Natural killer cell (primary cell): ENCODE results near the gene RAET1E. TPM values are rescaled to one million over a fixed set of nuclear protein-coding genes. Genes with fewer than 3 reads are reported as not detected.
A peak's percentile ranks its signal among the peaks of the same experiment; 100 is the strongest.
"Not testable (repeated sequence)": the region's sequence is repeated elsewhere in the genome, so short reads cannot be mapped to it uniquely, and the experiment has no call there.

Experiments used
- ATAC-seq, 3 donors: fragments of 150-1000 bp in 2 of 3; fragments of 200-7000 bp in 1 of 3; cut with Tn5 transposase; 1 replicate in 1 of 3; 2 replicates in 2 of 3; pipeline ENCODE4 v1.10.0; 2021; ENCODE audit warnings: mild to moderate bottlenecking in 2 of 3, moderate library complexity in 2 of 3
- DNase-seq, 2 donors: peaks; one replicate each; pipeline versions ENCODE4 v3.0.0 to v3.0.0-alpha.2; 2013 to 2021; ENCODE audit warnings: mixed read lengths in 1 of 2
- H3K27ac ChIP-seq: one replicate; pipeline ENCODE4 v1.5.1; 2013; ENCODE audit warnings: mild to moderate bottlenecking, low read length
- H3K27me3 ChIP-seq: one replicate; pipeline ENCODE4 v1.6.1; 2013; ENCODE audit warnings: low read length; ENCODE audit not compliant: control insufficient read depth, insufficient read depth
- H3K36me3 ChIP-seq: one replicate; pipeline ENCODE4 v1.6.1; 2013; ENCODE audit warnings: low read length; ENCODE audit not compliant: control insufficient read depth, insufficient read depth
- H3K4me1 ChIP-seq: one replicate; pipeline ENCODE4 v1.6.1; 2013; ENCODE audit warnings: low read length; ENCODE audit not compliant: control insufficient read depth, insufficient read depth
- H3K4me3 ChIP-seq: one replicate; pipeline ENCODE4 v1.5.1; 2013; ENCODE audit warnings: low read length
- H3K9me3 ChIP-seq: one replicate; pipeline ENCODE4 v1.6.1; 2013; ENCODE audit warnings: low read length; ENCODE audit not compliant: control insufficient read depth, insufficient read depth
- H3K27ac Mint-ChIP-seq, 2 donors: one replicate each; pipeline ENCODE4 v1.8.0; 2022; ENCODE audit warnings: mild to moderate bottlenecking in 2 of 2, mixed read lengths in 2 of 2, moderate library complexity in 1 of 2
- H3K27me3 Mint-ChIP-seq, 2 donors: one replicate each; pipeline ENCODE4 v1.8.0; 2022; ENCODE audit warnings: low read depth in 2 of 2, mixed read lengths in 2 of 2
- H3K36me3 Mint-ChIP-seq: one replicate; pipeline ENCODE4 v1.8.0; 2022; ENCODE audit warnings: mixed read lengths
- H3K4me1 Mint-ChIP-seq, 2 donors: one replicate each; pipeline ENCODE4 v1.8.0; 2022; ENCODE audit warnings: mixed read lengths in 2 of 2
- H3K4me3 Mint-ChIP-seq: one replicate; pipeline ENCODE4 v1.8.0; 2022; ENCODE audit warnings: mild to moderate bottlenecking, moderate library complexity, mixed read lengths
- H3K9me3 Mint-ChIP-seq, 2 donors: one replicate each; pipeline ENCODE4 v1.8.0; 2022; ENCODE audit warnings: mixed read lengths in 2 of 2
- WGBS: methylation state at CpG from one replicate; pipeline ENCODE4 v1.1.7; 2013; ENCODE audit warnings: missing lambda C conversion rate; ENCODE audit not compliant: insufficient coverage; 5-methylcytosine and 5-hydroxymethylcytosine counted together
- intact Hi-C: fragments of 100-400 bp; cut with micrococcal nuclease; formaldehyde crosslinking; loops from one replicate; pipeline ENCODE4 v1.14.2; 2022
- total RNA-seq, 4 donors: library from RNA; stranded (reverse); fragments of 120-200 nt in 1 of 4; gene quantifications; one replicate each; pipeline versions ENCODE4 v1.2.3 to v1.2.4, GENCODE V29; 2013 to 2022
- TF ChIP-seq, protein P1 (sequence below): fragments of 200-600 bp; IDR thresholded peaks from one replicate; pipeline ENCODE4 v1.8.0; 2022; ENCODE audit warnings: antibody characterized with exemption

RAET1E gene
- not detected for total RNA-seq
- total RNA-seq (2013): not detected

GRCh38 chr6:149897855-149898744 is at the start of gene RAET1E:
Gene RAET1E, minus strand, starts transcription at chr6:149898113. Its CDS starts 7,212 bp downstream, at chr6:149890901.
- H3K27me3 ChIP-seq: no peaks in the 10 kb centered on the region
- intact Hi-C loops: no loop called here
- Mint-ChIP-seq H3K4me3 (no peak within 1 kb of the TSS), H3K4me1 (peaks cover 0 to 6% of the 10 kb centered on the region in 2 donors), H3K9me3 (no peaks in the 10 kb centered on the region), H3K27me3 (peaks cover 15 to 16% of the 10 kb centered on the region in 2 donors), H3K36me3 (no peaks in the 10 kb centered on the region), H3K27ac (no peak within 1 kb of the TSS)
- no peak within 1 kb of the TSS for H3K4me3 ChIP-seq
- 85% methylated on average over 17 of the region's 17 CpGs for WGBS
- no peaks in the 10 kb centered on the region for H3K9me3 ChIP-seq
- H3K4me1 ChIP-seq: no peaks in the 10 kb centered on the region
- no peaks in the 10 kb centered on the region for H3K36me3 ChIP-seq
- TF ChIP-seq, protein P1, sequence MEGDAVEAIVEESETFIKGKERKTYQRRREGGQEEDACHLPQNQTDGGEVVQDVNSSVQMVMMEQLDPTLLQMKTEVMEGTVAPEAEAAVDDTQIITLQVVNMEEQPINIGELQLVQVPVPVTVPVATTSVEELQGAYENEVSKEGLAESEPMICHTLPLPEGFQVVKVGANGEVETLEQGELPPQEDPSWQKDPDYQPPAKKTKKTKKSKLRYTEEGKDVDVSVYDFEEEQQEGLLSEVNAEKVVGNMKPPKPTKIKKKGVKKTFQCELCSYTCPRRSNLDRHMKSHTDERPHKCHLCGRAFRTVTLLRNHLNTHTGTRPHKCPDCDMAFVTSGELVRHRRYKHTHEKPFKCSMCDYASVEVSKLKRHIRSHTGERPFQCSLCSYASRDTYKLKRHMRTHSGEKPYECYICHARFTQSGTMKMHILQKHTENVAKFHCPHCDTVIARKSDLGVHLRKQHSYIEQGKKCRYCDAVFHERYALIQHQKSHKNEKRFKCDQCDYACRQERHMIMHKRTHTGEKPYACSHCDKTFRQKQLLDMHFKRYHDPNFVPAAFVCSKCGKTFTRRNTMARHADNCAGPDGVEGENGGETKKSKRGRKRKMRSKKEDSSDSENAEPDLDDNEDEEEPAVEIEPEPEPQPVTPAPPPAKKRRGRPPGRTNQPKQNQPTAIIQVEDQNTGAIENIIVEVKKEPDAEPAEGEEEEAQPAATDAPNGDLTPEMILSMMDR: no peak
- no peak within 1 kb of the TSS for H3K27ac ChIP-seq
- DNase-seq (no peak), ATAC-seq (no peak)

GRCh38 chr6:149947533-149947932 is 49.6 kb upstream of the RAET1E start:
- intact Hi-C loops, H3K27ac Mint-ChIP-seq, H3K4me3 ChIP-seq, H3K4me3 Mint-ChIP-seq, H3K4me1 ChIP-seq, H3K27me3 ChIP-seq, DNase-seq, H3K9me3 ChIP-seq, H3K36me3 Mint-ChIP-seq, H3K4me1 Mint-ChIP-seq, ATAC-seq, H3K36me3 ChIP-seq, H3K27ac ChIP-seq, H3K9me3 Mint-ChIP-seq: not testable (repeated sequence)
- no CpG with 5 or more reads among the region's 1 CpG for WGBS
- H3K27me3 Mint-ChIP-seq: peaks cover 29 to 33% of the 10 kb centered on the region in 2 donors

- peaks cover 3 to 12% of the 10 kb centered on the region in 2 donors for H3K4me1 Mint-ChIP-seq
These were observed 48.7 kb upstream of the RAET1E start for GRCh38 chr6:149946631-149947030.

DNA sequence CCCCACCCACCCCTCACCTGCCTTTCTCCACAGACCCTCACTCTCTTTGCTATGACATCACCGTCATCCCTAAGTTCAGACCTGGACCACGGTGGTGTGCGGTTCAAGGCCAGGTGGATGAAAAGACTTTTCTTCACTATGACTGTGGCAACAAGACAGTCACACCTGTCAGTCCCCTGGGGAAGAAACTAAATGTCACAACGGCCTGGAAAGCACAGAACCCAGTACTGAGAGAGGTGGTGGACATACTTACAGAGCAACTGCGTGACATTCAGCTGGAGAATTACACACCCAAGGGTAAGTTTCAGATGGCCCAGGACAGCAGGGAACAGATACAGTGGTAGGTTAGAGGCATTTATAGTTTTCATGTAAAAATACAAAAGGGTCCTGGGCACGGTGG is 47.4 kb upstream of the RAET1E start:
- H3K27me3 ChIP-seq: peaks cover 13% of the 10 kb centered on the region
- H3K36me3 Mint-ChIP-seq, intact Hi-C loops, H3K27ac ChIP-seq, H3K27ac Mint-ChIP-seq, H3K9me3 Mint-ChIP-seq, H3K4me3 ChIP-seq, H3K9me3 ChIP-seq, ATAC-seq, H3K36me3 ChIP-seq, H3K4me3 Mint-ChIP-seq, DNase-seq: not testable (repeated sequence)
- Mint-ChIP-seq H3K27me3 (peaks cover 17 to 20% of the 10 kb centered on the region in 2 donors), H3K4me1 (peaks cover 5 to 15% of the 10 kb centered on the region in 2 donors)
- H3K4me1 ChIP-seq: peaks cover 21% of the 10 kb centered on the region
- 66% methylated on average over 3 of the region's 6 CpGs for WGBS

More at GRCh38 chr6:149946631-149947030, 48.7 kb upstream of the RAET1E start:
- H3K36me3 Mint-ChIP-seq, H3K9me3 Mint-ChIP-seq, H3K9me3 ChIP-seq, H3K36me3 ChIP-seq, H3K4me3 Mint-ChIP-seq, H3K4me3 ChIP-seq, DNase-seq, ATAC-seq, H3K27me3 ChIP-seq, H3K27ac ChIP-seq, intact Hi-C loops, H3K4me1 ChIP-seq, H3K27ac Mint-ChIP-seq: not testable (repeated sequence)
- WGBS: 69% methylated on average over 7 of the region's 7 CpGs
- H3K27me3 Mint-ChIP-seq: peaks cover 20 to 25% of the 10 kb centered on the region in 2 donors

- H3K9me3 ChIP-seq, H3K9me3 Mint-ChIP-seq, H3K36me3 Mint-ChIP-seq, H3K27ac ChIP-seq, H3K36me3 ChIP-seq, H3K4me3 ChIP-seq, ATAC-seq, intact Hi-C loops, DNase-seq: not testable (repeated sequence)
- 77% methylated on average over 4 of the region's 5 CpGs for WGBS
- Mint-ChIP-seq H3K4me1 (peaks cover 13 to 27% of the 10 kb centered on the region in 2 donors), H3K4me3 (peak overlapping the region; percentile 98), H3K27ac (peak overlapping the region in 1 of 2 donors; percentile 89), H3K27me3 (peaks cover 24 to 29% of the 10 kb centered on the region in 2 donors)
- H3K4me1 ChIP-seq: peaks cover 31% of the 10 kb centered on the region
- peaks cover 30% of the 10 kb centered on the region for H3K27me3 ChIP-seq
These were observed 45.4 kb upstream of the RAET1E start for GRCh38 chr6:149943321-149943720.
